HL-60 (cell line): ENCODE results near the gene MUC20.

Experiments
- DNase-seq, 2 experiments: peaks; one replicate each; pipeline ENCODE4 v3.0.0-alpha.2; 2010 to 2020; ENCODE audit warnings: low read depth in 1 of 2, low spot score in 1 of 2
- H3K27ac ChIP-seq: fragments of 250-450 bp; sonication (Bioruptor Pico); replicated peaks from 2 replicates; pipeline ENCODE4 v1.5.1; 2020; ENCODE audit warnings: mild to moderate bottlenecking, moderate library complexity
- H3K27me3 ChIP-seq: fragments of 250-450 bp; sonication (Bioruptor Pico); 2 replicates; pipeline ENCODE4 v1.5.1; 2021; ENCODE audit warnings: mild to moderate bottlenecking, moderate library complexity; ENCODE audit not compliant: insufficient read depth, poor library complexity, severe bottlenecking
- H3K4me3 ChIP-seq: replicated peaks from 2 replicates; pipeline ENCODE4 v1.5.1; 2011; ENCODE audit warnings: mild to moderate bottlenecking, control low read depth, low read length; ENCODE audit not compliant: insufficient read depth
- CTCF ChIP-seq: IDR thresholded peaks from one replicate; pipeline ENCODE4 v1.5.1; 2011; ENCODE audit warnings: low read length, control low read depth, inconsistent platforms; ENCODE audit not compliant: insufficient read depth
- GABPA ChIP-seq: IDR thresholded peaks from 2 replicates; pipeline ENCODE4 v1.6.1; 2012; ENCODE audit warnings: low read depth
- POLR2AphosphoS5 ChIP-seq: IDR thresholded peaks from 2 replicates; pipeline ENCODE4 v1.6.1; 2012; ENCODE audit warnings: low read depth
- SPI1 ChIP-seq: IDR thresholded peaks from 2 replicates; pipeline ENCODE4 v1.6.1; 2012; ENCODE audit warnings: low read depth, mild to moderate bottlenecking, borderline replicate concordance
- TF ChIP-seq, protein P1 (sequence below): IDR thresholded peaks from 2 replicates; pipeline ENCODE4 v1.6.1; 2012; ENCODE audit warnings: low read depth; ENCODE audit not compliant: insufficient replicate concordance

The MUC20 gene

GRCh38 chr3:195762249-195762585, 41.4 kb downstream of the MUC20 start:
- TF ChIP-seq POLR2AphosphoS5 (no peak), SPI1 (no peak), CTCF (no peak)
- Histone ChIP-seq H3K4me3 (no peak overlapping the region), H3K27ac (no peak overlapping the region), H3K27me3 (peaks cover 21% of the 10 kb centered on the region)
- DNase-seq = no peak

DNA sequence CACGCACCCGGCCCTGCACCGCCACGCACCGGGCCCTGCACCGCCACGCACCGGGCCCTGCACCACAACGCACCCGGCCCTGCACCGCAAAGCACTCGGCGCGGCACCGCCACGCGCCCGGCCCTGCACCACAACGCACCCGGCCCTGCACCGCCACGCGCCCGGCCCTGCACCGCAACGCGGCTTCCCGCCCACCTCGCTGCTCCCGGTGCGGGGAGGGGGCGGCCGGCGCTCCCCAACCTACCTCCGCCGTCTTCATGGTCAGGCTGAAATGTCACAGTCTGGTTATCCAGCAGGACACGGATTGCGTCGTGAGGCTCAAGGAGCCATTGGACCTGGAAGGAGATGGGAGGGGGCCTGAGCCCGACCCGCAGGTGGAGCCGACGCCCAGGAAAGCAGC, 41.8 kb downstream of the MUC20 start:
- peaks cover 21% of the 10 kb centered on the region for H3K27me3 ChIP-seq
- DNase-seq = no peak
- TF ChIP-seq SPI1 (no peak), POLR2AphosphoS5 (no peak), CTCF (no peak), GABPA (no peak)
- TF ChIP-seq, protein P1, sequence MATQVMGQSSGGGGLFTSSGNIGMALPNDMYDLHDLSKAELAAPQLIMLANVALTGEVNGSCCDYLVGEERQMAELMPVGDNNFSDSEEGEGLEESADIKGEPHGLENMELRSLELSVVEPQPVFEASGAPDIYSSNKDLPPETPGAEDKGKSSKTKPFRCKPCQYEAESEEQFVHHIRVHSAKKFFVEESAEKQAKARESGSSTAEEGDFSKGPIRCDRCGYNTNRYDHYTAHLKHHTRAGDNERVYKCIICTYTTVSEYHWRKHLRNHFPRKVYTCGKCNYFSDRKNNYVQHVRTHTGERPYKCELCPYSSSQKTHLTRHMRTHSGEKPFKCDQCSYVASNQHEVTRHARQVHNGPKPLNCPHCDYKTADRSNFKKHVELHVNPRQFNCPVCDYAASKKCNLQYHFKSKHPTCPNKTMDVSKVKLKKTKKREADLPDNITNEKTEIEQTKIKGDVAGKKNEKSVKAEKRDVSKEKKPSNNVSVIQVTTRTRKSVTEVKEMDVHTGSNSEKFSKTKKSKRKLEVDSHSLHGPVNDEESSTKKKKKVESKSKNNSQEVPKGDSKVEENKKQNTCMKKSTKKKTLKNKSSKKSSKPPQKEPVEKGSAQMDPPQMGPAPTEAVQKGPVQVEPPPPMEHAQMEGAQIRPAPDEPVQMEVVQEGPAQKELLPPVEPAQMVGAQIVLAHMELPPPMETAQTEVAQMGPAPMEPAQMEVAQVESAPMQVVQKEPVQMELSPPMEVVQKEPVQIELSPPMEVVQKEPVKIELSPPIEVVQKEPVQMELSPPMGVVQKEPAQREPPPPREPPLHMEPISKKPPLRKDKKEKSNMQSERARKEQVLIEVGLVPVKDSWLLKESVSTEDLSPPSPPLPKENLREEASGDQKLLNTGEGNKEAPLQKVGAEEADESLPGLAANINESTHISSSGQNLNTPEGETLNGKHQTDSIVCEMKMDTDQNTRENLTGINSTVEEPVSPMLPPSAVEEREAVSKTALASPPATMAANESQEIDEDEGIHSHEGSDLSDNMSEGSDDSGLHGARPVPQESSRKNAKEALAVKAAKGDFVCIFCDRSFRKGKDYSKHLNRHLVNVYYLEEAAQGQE = no peak
- no peak overlapping the region for H3K27ac ChIP-seq
- H3K4me3 ChIP-seq = no peak overlapping the region

- Histone ChIP-seq H3K27me3 (peaks cover 21% of the 10 kb centered on the region), H3K27ac (no peak overlapping the region), H3K4me3 (no peak overlapping the region)
- TF ChIP-seq POLR2AphosphoS5 (no peak), GABPA (no peak), CTCF (no peak), SPI1 (no peak)
- TF ChIP-seq, protein P1 = no peak
- DNase-seq = no peak
These were observed 42.5 kb downstream of the MUC20 start for GRCh38 chr3:195763076-195763830.
